Cardiac muscle cell (in vitro differentiated cells and primary cell): ENCODE measurements around the gene TMEM178A. TPM values are rescaled to one million over a fixed set of nuclear protein-coding genes. Genes with fewer than 3 reads are reported as not detected.

Experiments used
- DNase-seq, 2 donors: peaks; one replicate each; pipeline versions ENCODE4 v3.0.0 to v3.0.0-alpha.2; 2010 to 2017; ENCODE audit warnings: low read depth in 1 of 2, low spot score in 1 of 2
- H3K27ac ChIP-seq: fragments of 200-600 bp; sonication (generic); 2 replicates; pipeline ENCODE4 v1.5.1; 2016
- H3K27me3 ChIP-seq: fragments of 200-600 bp; sonication (generic); 2 replicates; pipeline ENCODE4 v1.6.0; 2016; ENCODE audit warnings: control low read depth
- H3K36me3 ChIP-seq: fragments of 200-600 bp; sonication (generic); 2 replicates; pipeline ENCODE4 v1.5.1; 2016; ENCODE audit warnings: control low read depth
- H3K4me1 ChIP-seq: fragments of 200-600 bp; sonication (generic); 2 replicates; pipeline ENCODE4 v1.8.1; 2017; ENCODE audit warnings: low read depth, mild to moderate bottlenecking, mixed run types
- H3K4me3 ChIP-seq: fragments of 200-600 bp; sonication (generic); 2 replicates; pipeline ENCODE4 v1.5.1; 2016; ENCODE audit warnings: mild to moderate bottlenecking
- H3K9me3 ChIP-seq: fragments of 200-600 bp; sonication (generic); 2 replicates; pipeline ENCODE4 v1.5.1; 2017; ENCODE audit warnings: low read depth, mild to moderate bottlenecking, control low read depth
- polyA plus RNA-seq: library from polyadenylated mRNA; unstranded; fragments of >200 nt; fragmentation: Nextera tagmentation; extraction: Ambion mirVana; gene quantifications from 2 replicates; pipeline ENCODE4 v1.2.1, GENCODE V29; 2016
- total RNA-seq: library from RNA; depleted of rRNA; stranded (reverse); fragments of >200 nt; gene quantifications from 2 replicates; pipeline ENCODE4 v1.2.3, GENCODE V29; 2016
- TF ChIP-seq, protein P1 (sequence below): IDR thresholded peaks from 2 replicates; pipeline ENCODE4 v1.5.1; 2012; ENCODE audit warnings: low read depth, mild to moderate bottlenecking, low read length

TMEM178A gene
- total and polyA plus RNA-seq, 2 experiments from 2014 or later, result 13.4 to 22.5 TPM

DNA sequence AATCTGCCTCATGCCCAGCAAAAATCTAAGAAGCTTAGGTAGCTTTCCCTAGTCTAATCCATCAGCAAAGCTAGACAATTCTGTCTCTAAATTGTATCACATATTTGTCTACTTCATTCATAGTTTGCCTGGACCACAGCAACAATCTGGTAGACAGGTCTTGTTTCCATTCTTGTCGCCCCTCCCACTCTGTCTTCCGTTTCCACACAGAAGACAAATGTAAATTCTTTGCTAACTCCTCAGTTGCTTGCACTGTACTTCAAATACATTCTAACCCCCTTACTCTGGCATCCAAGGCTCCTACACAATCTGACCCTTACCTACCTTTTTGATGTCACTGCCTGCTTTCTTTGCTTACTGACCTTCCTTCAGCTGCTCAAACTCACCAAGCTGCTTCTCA, 73.2 kb downstream of the TMEM178A start:
- DNase-seq, result no peak
- peaks cover 11% of the 10 kb centered on the region for H3K4me1 ChIP-seq
- no peaks in the 10 kb centered on the region for H3K27me3 ChIP-seq
- H3K36me3 ChIP-seq, result peaks cover 15% of the 10 kb centered on the region
- H3K27ac ChIP-seq, result peak overlapping the region; percentile 62
- TF ChIP-seq, protein P1, sequence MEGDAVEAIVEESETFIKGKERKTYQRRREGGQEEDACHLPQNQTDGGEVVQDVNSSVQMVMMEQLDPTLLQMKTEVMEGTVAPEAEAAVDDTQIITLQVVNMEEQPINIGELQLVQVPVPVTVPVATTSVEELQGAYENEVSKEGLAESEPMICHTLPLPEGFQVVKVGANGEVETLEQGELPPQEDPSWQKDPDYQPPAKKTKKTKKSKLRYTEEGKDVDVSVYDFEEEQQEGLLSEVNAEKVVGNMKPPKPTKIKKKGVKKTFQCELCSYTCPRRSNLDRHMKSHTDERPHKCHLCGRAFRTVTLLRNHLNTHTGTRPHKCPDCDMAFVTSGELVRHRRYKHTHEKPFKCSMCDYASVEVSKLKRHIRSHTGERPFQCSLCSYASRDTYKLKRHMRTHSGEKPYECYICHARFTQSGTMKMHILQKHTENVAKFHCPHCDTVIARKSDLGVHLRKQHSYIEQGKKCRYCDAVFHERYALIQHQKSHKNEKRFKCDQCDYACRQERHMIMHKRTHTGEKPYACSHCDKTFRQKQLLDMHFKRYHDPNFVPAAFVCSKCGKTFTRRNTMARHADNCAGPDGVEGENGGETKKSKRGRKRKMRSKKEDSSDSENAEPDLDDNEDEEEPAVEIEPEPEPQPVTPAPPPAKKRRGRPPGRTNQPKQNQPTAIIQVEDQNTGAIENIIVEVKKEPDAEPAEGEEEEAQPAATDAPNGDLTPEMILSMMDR, result no peak
- no peak overlapping the region for H3K4me3 ChIP-seq
- no peaks in the 10 kb centered on the region for H3K9me3 ChIP-seq

DNA sequence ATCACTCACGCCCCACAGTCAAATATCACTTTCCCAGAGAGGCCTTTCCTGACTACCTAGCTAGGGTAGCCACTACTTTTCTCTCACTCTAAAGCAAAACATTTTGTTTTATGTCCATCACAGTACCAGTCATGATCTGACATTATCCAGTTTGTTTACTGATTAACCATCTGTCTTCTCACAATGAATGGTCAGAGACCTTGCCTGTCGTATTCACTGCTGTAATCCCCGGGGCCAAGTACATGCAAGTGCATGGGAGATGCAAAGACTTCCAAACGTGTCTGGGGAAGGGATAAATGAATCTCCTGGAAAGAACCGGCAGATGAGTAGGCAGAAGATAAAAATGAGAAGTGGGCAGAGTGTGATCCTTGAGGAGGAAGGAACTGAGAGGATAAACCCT, 73.7 kb downstream of the TMEM178A start:
- TF ChIP-seq, protein P1, result no peak
- Histone ChIP-seq H3K4me1 (peaks cover 11% of the 10 kb centered on the region), H3K36me3 (peaks cover 15% of the 10 kb centered on the region), H3K9me3 (no peaks in the 10 kb centered on the region), H3K27me3 (no peaks in the 10 kb centered on the region), H3K4me3 (no peak overlapping the region), H3K27ac (peak overlapping the region; percentile 62)
- no peak for DNase-seq

DNA sequence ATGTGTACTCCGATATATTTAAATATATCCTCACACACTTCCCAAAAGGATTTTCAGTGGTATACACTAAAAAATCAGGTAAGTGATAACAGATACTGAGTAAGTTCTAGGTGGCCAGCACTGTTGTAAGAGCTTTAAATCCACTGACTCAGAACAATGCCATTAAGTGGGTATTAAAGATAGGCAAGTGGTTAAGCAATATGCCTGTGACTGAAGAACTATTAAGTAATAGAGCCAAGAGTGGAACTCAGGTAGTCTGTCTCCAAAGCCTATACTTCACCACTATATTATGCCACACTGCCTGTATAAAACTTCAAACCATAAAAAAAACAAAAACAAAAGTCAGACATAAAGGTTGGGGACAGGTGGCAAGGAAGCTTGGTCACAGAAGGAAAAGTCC, 76.2 kb downstream of the TMEM178A start:
- TF ChIP-seq, protein P1, result no peak
- H3K36me3 ChIP-seq, result peaks cover 22% of the 10 kb centered on the region
- peaks cover 11% of the 10 kb centered on the region for H3K4me1 ChIP-seq
- no peak overlapping the region for H3K27ac ChIP-seq
- DNase-seq, result peak in 1 of 2 donors; percentile 17
- no peak overlapping the region for H3K4me3 ChIP-seq
- H3K9me3 ChIP-seq, result no peaks in the 10 kb centered on the region
- H3K27me3 ChIP-seq, result no peaks in the 10 kb centered on the region

DNA sequence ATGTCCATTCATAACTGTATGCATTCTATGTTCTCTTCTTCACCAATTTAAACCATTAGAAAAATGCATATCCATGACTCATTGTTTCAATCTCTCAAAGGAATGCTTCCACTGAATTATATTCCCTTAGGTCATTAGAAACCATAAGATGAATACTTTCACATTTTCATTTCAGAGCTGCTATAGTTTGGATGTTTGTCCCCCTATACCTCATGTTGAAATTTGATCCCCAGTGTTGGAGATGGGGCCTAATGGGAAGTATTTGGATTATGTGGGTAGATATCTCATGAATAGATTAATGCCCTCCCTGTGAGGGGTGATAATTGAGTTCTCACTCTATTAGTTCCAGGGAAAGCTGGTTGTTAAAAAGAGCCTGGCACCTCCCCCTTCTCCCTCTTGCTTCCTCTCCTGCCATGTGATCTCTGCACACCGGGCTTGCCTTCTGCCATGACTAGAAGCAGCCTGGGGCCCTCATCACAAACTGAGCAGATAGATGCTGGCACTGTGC, 77.6 kb downstream of the TMEM178A start:
- DNase-seq, result peak in 1 of 2 donors; percentile 38
- TF ChIP-seq, protein P1, result no peak
- Histone ChIP-seq H3K36me3 (peaks cover 29% of the 10 kb centered on the region), H3K27ac (no peak overlapping the region), H3K9me3 (no peaks in the 10 kb centered on the region), H3K27me3 (no peaks in the 10 kb centered on the region), H3K4me1 (peaks cover 11% of the 10 kb centered on the region), H3K4me3 (no peak overlapping the region)

- H3K4me1 ChIP-seq, result no peaks in the 10 kb centered on the region
- H3K9me3 ChIP-seq, result no peaks in the 10 kb centered on the region
- H3K27me3 ChIP-seq, result no peaks in the 10 kb centered on the region
- H3K27ac ChIP-seq, result no peak overlapping the region
- TF ChIP-seq, protein P1, result no peak
- H3K36me3 ChIP-seq, result peaks cover 26% of the 10 kb centered on the region
- DNase-seq, result no peak
- H3K4me3 ChIP-seq, result no peak overlapping the region
Observed at GRCh38 chr2:39755466-39755865, 89.7 kb downstream of the TMEM178A start.
